ENCODE measurements around the gene DOCK2. TPM values are rescaled to one million over a fixed set of nuclear protein-coding genes. Genes with fewer than 3 reads are reported as not detected.

DOCK2 gene
- total and polyA plus RNA-seq, 2 donors (not counting 3 experiments of a cell fraction or from before 2014, with no cell fraction given) = 0.62 to 4.8 TPM

DNA sequence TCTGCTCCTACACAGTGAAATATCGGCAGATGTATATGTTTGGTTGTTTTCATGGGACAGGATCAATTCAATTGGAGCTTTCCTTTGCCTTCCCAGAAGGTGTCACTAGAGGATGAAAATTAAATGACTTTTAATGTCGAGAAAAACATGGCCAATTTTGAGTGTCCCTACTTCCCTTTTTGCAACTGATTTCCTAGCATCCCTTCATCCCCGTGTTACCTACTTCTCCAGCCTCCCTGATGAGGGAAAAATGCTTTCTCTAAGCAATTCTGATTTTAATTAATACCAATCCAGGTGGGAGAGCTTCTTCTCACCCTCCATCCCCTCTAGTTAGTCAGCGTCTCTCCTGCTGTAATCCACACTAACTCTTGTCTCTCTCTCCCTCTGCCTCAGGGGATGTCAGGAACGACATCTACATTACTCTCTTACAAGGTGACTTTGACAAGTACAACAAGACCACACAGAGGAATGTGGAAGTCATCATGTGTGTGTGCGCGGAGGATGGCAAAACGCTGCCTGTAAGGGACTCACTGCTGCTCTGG, 64.9 kb downstream of the DOCK2 start:
- H3K79me2 ChIP-seq (ENCODE audit: control insufficient read depth, insufficient read depth, low read length) = no peaks in the 10 kb centered on the region
- no peak overlapping the region for H3K4me2 ChIP-seq (ENCODE audit: insufficient read depth, low read length)
- ChIA-PET CTCF (interaction anchor here (0.5 to 4.9 kb wide), 59 partner anchors 9 to 719 kb away, joined by 3 to 180 read pairs (median 4); partner anchors contain the start of gene INSYN2B), POLR2A (no interaction called here)
- no peaks in the 10 kb centered on the region for H3K9me3 ChIP-seq (replicated peaks; ENCODE audit: control insufficient read depth, insufficient read depth, low read length)
- H3K27ac ChIP-seq (ENCODE audit: insufficient read depth, low read depth, low read length) = no peak overlapping the region
- no peak overlapping the region for H3K4me3 ChIP-seq (replicated peaks in 1 of 3; ENCODE audit: insufficient read depth in 1 of 3, low read depth in 1 of 3, low read length in 3 of 3)
- H3K9me1 ChIP-seq (replicated peaks; ENCODE audit: control insufficient read depth, extremely low read depth, insufficient read depth, low read length) = no peaks in the 10 kb centered on the region
- H4K20me1 ChIP-seq (replicated peaks; ENCODE audit: control insufficient read depth, extremely low read depth, insufficient read depth, low read length) = no peaks in the 10 kb centered on the region
- DNase-seq (ENCODE audit: low read depth, low spot score) (peak; percentile 45), FAIRE-seq (peak; percentile 83)
- H3K4me1 ChIP-seq (ENCODE audit: control insufficient read depth, extremely low read depth, insufficient read depth, low read length) = peaks cover 28% of the 10 kb centered on the region
- H3K36me3 ChIP-seq (ENCODE audit: control insufficient read depth in 2 of 2, extremely low read depth in 1 of 2, insufficient read depth in 2 of 2, low read length in 2 of 2) = no peaks in the 10 kb centered on the region
- BruUV-seq (replicated peaks) = no TSS peak
- no peaks in the 10 kb centered on the region for H3K27me3 ChIP-seq (ENCODE audit: control insufficient read depth in 2 of 2, insufficient read depth in 2 of 2, low read length in 2 of 2)
- peak overlapping the region; percentile 41 for H2AFZ ChIP-seq (ENCODE audit: low read depth, low read length)
- dilution Hi-C loops (cut with MboI; ENCODE audit: extremely low pct_ligation_motif_present, low sequenced_read_pairs) (no loop called here), intact Hi-C loops (cut with micrococcal nuclease) (loop anchor here (1.0 to 10.0 kb wide), 6 partner anchors 278 to 723 kb away; partner anchors contain the start of gene INSYN2B)
- TF ChIP-seq, protein P1, sequence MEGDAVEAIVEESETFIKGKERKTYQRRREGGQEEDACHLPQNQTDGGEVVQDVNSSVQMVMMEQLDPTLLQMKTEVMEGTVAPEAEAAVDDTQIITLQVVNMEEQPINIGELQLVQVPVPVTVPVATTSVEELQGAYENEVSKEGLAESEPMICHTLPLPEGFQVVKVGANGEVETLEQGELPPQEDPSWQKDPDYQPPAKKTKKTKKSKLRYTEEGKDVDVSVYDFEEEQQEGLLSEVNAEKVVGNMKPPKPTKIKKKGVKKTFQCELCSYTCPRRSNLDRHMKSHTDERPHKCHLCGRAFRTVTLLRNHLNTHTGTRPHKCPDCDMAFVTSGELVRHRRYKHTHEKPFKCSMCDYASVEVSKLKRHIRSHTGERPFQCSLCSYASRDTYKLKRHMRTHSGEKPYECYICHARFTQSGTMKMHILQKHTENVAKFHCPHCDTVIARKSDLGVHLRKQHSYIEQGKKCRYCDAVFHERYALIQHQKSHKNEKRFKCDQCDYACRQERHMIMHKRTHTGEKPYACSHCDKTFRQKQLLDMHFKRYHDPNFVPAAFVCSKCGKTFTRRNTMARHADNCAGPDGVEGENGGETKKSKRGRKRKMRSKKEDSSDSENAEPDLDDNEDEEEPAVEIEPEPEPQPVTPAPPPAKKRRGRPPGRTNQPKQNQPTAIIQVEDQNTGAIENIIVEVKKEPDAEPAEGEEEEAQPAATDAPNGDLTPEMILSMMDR (IDR thresholded peaks at IDR 0.05; ENCODE audit: extremely low read depth in 1 of 2, insufficient read depth in 1 of 2, low read depth in 1 of 2, low read length in 2 of 2) = peak; percentile 25 to 42
- TF ChIP-seq GATA2 (IDR thresholded peaks at IDR 0.05; ENCODE audit: insufficient read depth, insufficient read length, low read depth, low read length) = no peak
- no peak overlapping the region for H3K9ac ChIP-seq (replicated peaks; ENCODE audit: extremely low read depth, insufficient read depth, low read length)

DNA sequence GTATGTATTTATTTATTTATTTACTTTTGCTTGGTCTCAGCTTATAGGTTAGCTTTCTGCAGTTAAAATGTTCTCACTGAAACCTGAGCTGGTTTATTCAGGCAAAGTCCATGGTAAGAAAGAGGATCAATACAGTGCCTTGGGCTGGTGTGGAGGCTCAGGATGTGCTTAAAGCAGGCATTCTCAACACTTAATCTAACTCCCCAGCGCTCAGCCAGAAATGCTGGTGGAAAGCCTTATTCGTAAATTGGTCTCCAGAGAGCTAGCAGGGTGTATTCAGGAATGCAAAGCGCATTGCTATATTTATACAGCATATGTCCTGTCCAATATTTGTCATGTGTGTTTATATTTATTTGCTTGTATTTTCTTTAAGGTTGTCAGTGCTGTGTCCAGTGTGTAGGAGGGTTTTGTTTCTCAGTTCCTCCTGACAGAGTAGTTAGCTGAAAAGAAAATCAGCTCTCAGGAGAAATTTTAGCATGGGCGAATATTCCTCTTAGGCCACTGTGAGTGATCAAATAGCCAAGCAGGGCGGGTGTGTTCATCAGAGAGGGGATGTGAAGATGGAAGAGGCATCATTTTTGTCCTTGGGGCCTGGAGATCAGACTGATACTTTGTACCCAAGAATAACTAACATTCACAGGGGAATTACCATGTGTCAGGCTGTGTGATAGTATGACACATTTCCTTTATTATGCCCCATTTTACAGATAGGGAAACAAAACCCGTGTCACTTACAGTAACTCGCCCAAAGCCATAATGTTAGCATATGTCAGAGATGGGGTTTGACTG, 65.8 kb downstream of the DOCK2 start:
- no peaks in the 10 kb centered on the region for H4K20me1 ChIP-seq (replicated peaks; ENCODE audit: control insufficient read depth, extremely low read depth, insufficient read depth, low read length)
- POLR2A ChIA-PET = no interaction called here
- no peak overlapping the region for H3K4me3 ChIP-seq (replicated peaks in 1 of 3; ENCODE audit: insufficient read depth in 1 of 3, low read depth in 1 of 3, low read length in 3 of 3)
- no peaks in the 10 kb centered on the region for H3K79me2 ChIP-seq (ENCODE audit: control insufficient read depth, insufficient read depth, low read length)
- peaks cover 25% of the 10 kb centered on the region for H3K4me1 ChIP-seq (ENCODE audit: control insufficient read depth, extremely low read depth, insufficient read depth, low read length)
- CTCF ChIA-PET = interaction anchor here (0.5 to 4.9 kb wide), 20 partner anchors 12 to 513 kb away, joined by 3 to 180 read pairs (median 4); partner anchors contain the start of gene INSYN2B
- no peak overlapping the region for H3K4me2 ChIP-seq (ENCODE audit: insufficient read depth, low read length)
- no peaks in the 10 kb centered on the region for H3K9me3 ChIP-seq (replicated peaks; ENCODE audit: control insufficient read depth, insufficient read depth, low read length)
- TF ChIP-seq GATA2 (IDR thresholded peaks at IDR 0.05; ENCODE audit: insufficient read depth, insufficient read length, low read depth, low read length) (peak; percentile 49), POLR2AphosphoS5 (IDR thresholded peaks at IDR 0.05; ENCODE audit: insufficient read depth, low read depth, low read length) (no peak), FOS (IDR thresholded peaks at IDR 0.05; ENCODE audit: borderline replicate concordance, insufficient read depth, low read length) (no peak)
- H3K27me3 ChIP-seq (ENCODE audit: control insufficient read depth in 2 of 2, insufficient read depth in 2 of 2, low read length in 2 of 2) = no peaks in the 10 kb centered on the region
- intact Hi-C loops (cut with micrococcal nuclease) (loop anchor here (1.0 to 10.0 kb wide), 5 partner anchors 277 to 722 kb away; partner anchors contain the start of gene INSYN2B), dilution Hi-C loops (cut with MboI; ENCODE audit: extremely low pct_ligation_motif_present, low sequenced_read_pairs) (no loop called here)
- BruUV-seq (replicated peaks) = TSS peak; percentile 22
- H2AFZ ChIP-seq (ENCODE audit: low read depth, low read length) = no peak overlapping the region
- no peaks in the 10 kb centered on the region for H3K36me3 ChIP-seq (ENCODE audit: control insufficient read depth in 2 of 2, extremely low read depth in 1 of 2, insufficient read depth in 2 of 2, low read length in 2 of 2)
- no peak overlapping the region for H3K9ac ChIP-seq (replicated peaks; ENCODE audit: extremely low read depth, insufficient read depth, low read length)
- peak overlapping the region; percentile 25 for H3K27ac ChIP-seq (ENCODE audit: insufficient read depth, low read depth, low read length)
- H3K9me1 ChIP-seq (replicated peaks; ENCODE audit: control insufficient read depth, extremely low read depth, insufficient read depth, low read length) = no peaks in the 10 kb centered on the region
- DNase-seq (ENCODE audit: low read depth, low spot score) = peak; percentile 37
- FAIRE-seq = peak; percentile 66
